T-helper 17 cell (primary cell): ENCODE data around the gene TLR9. TPM values are rescaled to one million over a fixed set of nuclear protein-coding genes. Genes with fewer than 3 reads are reported as not detected.

Experiments
- ATAC-seq: fragments of 150-1000 bp; cut with Tn5 transposase; 2 replicates; pipeline ENCODE4 v1.10.0; 2021; ENCODE audit warnings: mild to moderate bottlenecking, moderate library complexity
- DNase-seq, 3 donors: peaks; one replicate each; pipeline versions ENCODE4 v3.0.0 to v3.0.0-alpha.2; 2020 to 2021
- H3K9me3 ChIP-seq: one replicate; pipeline ENCODE4 v1.7.0; 2013; ENCODE audit warnings: low read length, mild to moderate bottlenecking; ENCODE audit not compliant: control insufficient read depth, poor library complexity, severe bottlenecking
- H3K27ac Mint-ChIP-seq: one replicate; pipeline ENCODE4 v1.8.0; 2022; ENCODE audit warnings: mild to moderate bottlenecking, moderate library complexity, mixed read lengths
- H3K27me3 Mint-ChIP-seq: one replicate; pipeline ENCODE4 v1.8.0; 2022; ENCODE audit warnings: mixed read lengths
- H3K36me3 Mint-ChIP-seq: one replicate; pipeline ENCODE4 v1.8.0; 2022; ENCODE audit warnings: low read depth, mixed read lengths
- H3K4me1 Mint-ChIP-seq: one replicate; pipeline ENCODE4 v1.8.0; 2022; ENCODE audit warnings: mild to moderate bottlenecking, mixed read lengths
- H3K4me3 Mint-ChIP-seq: one replicate; pipeline ENCODE4 v1.8.0; 2022; ENCODE audit warnings: mild to moderate bottlenecking, moderate library complexity, mixed read lengths
- total RNA-seq, 4 donors: library from RNA in 2 of 4; stranded (reverse) in 2 of 4; gene quantifications; one replicate each; pipeline ENCODE4 v1.2.3 and lab custom pipeline; 2022 to 2026

TLR9 gene
- total RNA-seq, 2 donors from 2014 or later = 0.42 TPM; not detected in 1

GRCh38 chr3:52234516-52235447, 9.3 kb upstream of the TLR9 start:
- ATAC-seq (no peak), DNase-seq (no peak)
- Mint-ChIP-seq H3K4me1 (peaks cover 45% of the 10 kb centered on the region), H3K4me3 (no peak overlapping the region), H3K27me3 (no peaks in the 10 kb centered on the region), H3K27ac (peak overlapping the region; percentile 95), H3K36me3 (peaks cover 2% of the 10 kb centered on the region)
- no peaks in the 10 kb centered on the region for H3K9me3 ChIP-seq

- H3K36me3 Mint-ChIP-seq = no peaks in the 10 kb centered on the region
- DNase-seq = no peak
- H3K27ac Mint-ChIP-seq = peak overlapping the region; percentile 54
- H3K4me1 Mint-ChIP-seq = peaks cover 42% of the 10 kb centered on the region
- no peaks in the 10 kb centered on the region for H3K9me3 ChIP-seq
- H3K4me3 Mint-ChIP-seq = no peak overlapping the region
- no peak for ATAC-seq
- H3K27me3 Mint-ChIP-seq = no peaks in the 10 kb centered on the region
Observed at GRCh38 chr3:52233968-52234367, 8.5 kb upstream of the TLR9 start.

GRCh38 chr3:52233108-52233591, 7.7 kb upstream of the TLR9 start:
- DNase-seq = no peak
- Mint-ChIP-seq H3K27ac (peak overlapping the region; percentile 79), H3K27me3 (no peaks in the 10 kb centered on the region), H3K4me1 (peaks cover 38% of the 10 kb centered on the region), H3K4me3 (no peak overlapping the region), H3K36me3 (no peaks in the 10 kb centered on the region)
- no peaks in the 10 kb centered on the region for H3K9me3 ChIP-seq
- no peak for ATAC-seq

- ATAC-seq (no peak), DNase-seq (no peak)
- Mint-ChIP-seq H3K4me1 (peaks cover 35% of the 10 kb centered on the region), H3K4me3 (no peak overlapping the region), H3K27me3 (no peaks in the 10 kb centered on the region), H3K36me3 (no peaks in the 10 kb centered on the region), H3K27ac (peak overlapping the region; percentile 79)
- H3K9me3 ChIP-seq = no peaks in the 10 kb centered on the region
Observed at GRCh38 chr3:52232279-52233107, 7.0 kb upstream of the TLR9 start.

GRCh38 chr3:52231502-52232278, 6.2 kb upstream of the TLR9 start:
- Mint-ChIP-seq H3K4me3 (no peak overlapping the region), H3K36me3 (peaks cover 2% of the 10 kb centered on the region), H3K27ac (peak overlapping the region; percentile 79), H3K4me1 (peaks cover 33% of the 10 kb centered on the region), H3K27me3 (no peaks in the 10 kb centered on the region)
- ATAC-seq (peak; percentile 87), DNase-seq (peak; percentile 80 to 93 (median 91))
- H3K9me3 ChIP-seq = no peaks in the 10 kb centered on the region

GRCh38 chr3:52230889-52231499, 5.5 kb upstream of the TLR9 start:
- H3K4me1 Mint-ChIP-seq = peaks cover 36% of the 10 kb centered on the region
- H3K27ac Mint-ChIP-seq = peak overlapping the region; percentile 79
- no peak for ATAC-seq
- DNase-seq = no peak
- H3K36me3 Mint-ChIP-seq = peaks cover 2% of the 10 kb centered on the region
- H3K9me3 ChIP-seq = no peaks in the 10 kb centered on the region
- H3K4me3 Mint-ChIP-seq = peak overlapping the region; percentile 25
- no peaks in the 10 kb centered on the region for H3K27me3 Mint-ChIP-seq

GRCh38 chr3:52230461-52230860, 5.0 kb upstream of the TLR9 start:
- DNase-seq = no peak
- Mint-ChIP-seq H3K4me3 (peak overlapping the region; percentile 25), H3K36me3 (peaks cover 2% of the 10 kb centered on the region), H3K4me1 (peaks cover 36% of the 10 kb centered on the region), H3K27me3 (no peaks in the 10 kb centered on the region), H3K27ac (no peak overlapping the region)
- no peaks in the 10 kb centered on the region for H3K9me3 ChIP-seq
- ATAC-seq = no peak

GRCh38 chr3:52229656-52230055, 4.2 kb upstream of the TLR9 start:
- H3K9me3 ChIP-seq = no peaks in the 10 kb centered on the region
- peaks cover 38% of the 10 kb centered on the region for H3K4me1 Mint-ChIP-seq
- no peak for DNase-seq

GRCh38 chr3:52228751-52229291, 3.4 kb upstream of the TLR9 start:
- Mint-ChIP-seq H3K4me1 (peaks cover 39% of the 10 kb centered on the region), H3K4me3 (no peak overlapping the region), H3K36me3 (peaks cover 2% of the 10 kb centered on the region), H3K27ac (peak overlapping the region; percentile 11), H3K27me3 (no peaks in the 10 kb centered on the region)
- ATAC-seq = no peak
- H3K9me3 ChIP-seq = no peaks in the 10 kb centered on the region
- no peak for DNase-seq

More at GRCh38 chr3:52229656-52230055, 4.2 kb upstream of the TLR9 start:
- Mint-ChIP-seq H3K27me3 (no peaks in the 10 kb centered on the region), H3K36me3 (peaks cover 2% of the 10 kb centered on the region), H3K27ac (peak overlapping the region; percentile 11), H3K4me3 (no peak overlapping the region)
- ATAC-seq = no peak

GRCh38 chr3:52228266-52228665, 2.8 kb upstream of the TLR9 start:
- H3K27me3 Mint-ChIP-seq = no peaks in the 10 kb centered on the region
- H3K9me3 ChIP-seq = no peaks in the 10 kb centered on the region
- H3K27ac Mint-ChIP-seq = no peak overlapping the region
- ATAC-seq (no peak), DNase-seq (no peak)
- H3K36me3 Mint-ChIP-seq = peaks cover 2% of the 10 kb centered on the region
- peaks cover 45% of the 10 kb centered on the region for H3K4me1 Mint-ChIP-seq
- no peak overlapping the region for H3K4me3 Mint-ChIP-seq

GRCh38 chr3:52227766-52228165, 2.3 kb upstream of the TLR9 start:
- no peak overlapping the region for H3K27ac Mint-ChIP-seq
- no peak for ATAC-seq
- H3K27me3 Mint-ChIP-seq = no peaks in the 10 kb centered on the region
- H3K9me3 ChIP-seq = no peaks in the 10 kb centered on the region
- peaks cover 49% of the 10 kb centered on the region for H3K4me1 Mint-ChIP-seq
- H3K4me3 Mint-ChIP-seq = no peak overlapping the region
- no peak for DNase-seq
- H3K36me3 Mint-ChIP-seq = peaks cover 2% of the 10 kb centered on the region

GRCh38 chr3:52227117-52227516, 1.7 kb upstream of the TLR9 start:
- Mint-ChIP-seq H3K27ac (peak overlapping the region; percentile 93), H3K4me1 (peaks cover 50% of the 10 kb centered on the region), H3K4me3 (no peak overlapping the region)

More at GRCh38 chr3:52227117-52227516, 1.7 kb upstream of the TLR9 start:
- Mint-ChIP-seq H3K27me3 (no peaks in the 10 kb centered on the region), H3K36me3 (peaks cover 2% of the 10 kb centered on the region)
- no peak for ATAC-seq
- no peaks in the 10 kb centered on the region for H3K9me3 ChIP-seq
- no peak for DNase-seq
